Measurements from ENCODE around the gene RUNX2.

GRCh38 chr6:45663251-45664221 lies 335.4 kb downstream of the RUNX2 start:
- TF ChIP-seq CTCF (IDR thresholded peaks at IDR 0.05) (no peak), EZH2 (IDR thresholded peaks at IDR 0.05) (peak; percentile 86), EZH2phosphoT487 (IDR thresholded peaks at IDR 0.05) (peak; percentile 85)
